ENCODE data around the gene EPS8L3. TPM values are rescaled to one million over a fixed set of nuclear protein-coding genes. Genes with fewer than 3 reads are reported as not detected.

Gene EPS8L3
- polyA plus RNA-seq, 1 of the 3 experiments (the other 2 are of a cell fraction): not detected

DNA sequence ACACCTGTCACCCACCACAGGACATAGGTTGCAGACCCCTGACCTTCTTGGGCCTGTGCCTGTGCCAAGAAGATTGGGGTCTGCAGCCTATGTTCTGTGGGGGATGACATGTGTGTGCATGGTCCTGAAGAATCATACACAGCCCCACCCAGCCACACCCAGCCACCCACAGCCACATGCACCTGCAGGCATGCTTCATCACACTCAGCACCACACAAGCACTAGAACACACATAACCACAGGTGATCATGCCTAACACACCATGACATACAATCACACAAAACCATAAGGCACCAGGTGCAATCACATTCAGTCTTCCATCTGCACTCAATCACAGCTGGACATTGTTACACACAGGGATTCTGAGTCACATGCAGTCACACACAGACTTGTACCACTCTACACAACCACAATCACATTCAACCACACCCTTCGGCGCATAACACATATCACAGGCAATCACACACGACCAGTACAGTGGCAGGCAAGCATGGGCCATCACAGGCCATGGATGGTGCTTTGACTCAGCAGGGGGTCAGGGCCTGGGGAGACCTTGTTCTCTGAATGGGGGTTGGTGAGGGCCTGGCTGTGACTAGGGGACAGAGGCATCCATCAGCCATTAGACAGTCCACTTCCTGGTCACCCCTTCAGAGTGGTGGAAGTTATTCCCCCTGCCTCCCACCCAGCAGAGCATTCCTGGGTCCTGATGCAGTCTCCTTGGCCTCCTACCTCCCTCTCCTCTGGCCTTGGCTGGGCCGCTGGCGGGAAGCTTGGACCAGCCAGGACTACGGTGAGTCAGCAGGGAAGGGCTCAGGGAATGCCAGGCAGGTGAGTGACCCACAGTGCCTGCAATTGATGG, 44.3 kb upstream of the EPS8L3 start:
- DNase-seq: no peak
- CTCF ChIA-PET: interaction anchor here (1.5 kb wide), 1 partner anchor 31 kb away, joined by 7 read pairs; no protein-coding TSS in a partner anchor
- Histone ChIP-seq H3K36me3 (replicated peaks in 1 of 2; ENCODE audit: control insufficient read depth in 1 of 2, insufficient read depth in 2 of 2, low read length in 1 of 2) (no peaks in the 10 kb centered on the region), H3K4me2 (0 out of 2 replicates have a peak overlapping the region, but pooled peaks have one; percentile 0), H3K79me2 (ENCODE audit: insufficient read depth) (no peaks in the 10 kb centered on the region), H3K9me3 (no peaks in the 10 kb centered on the region), H2AFZ (ENCODE audit: low read depth) (no peak overlapping the region), H3K27ac (ENCODE audit: low read depth in 2 of 2, low read length in 1 of 2) (no peak overlapping the region), H3K9me2 (no peaks in the 10 kb centered on the region), H3K9ac (no peak overlapping the region), H3K4me3 (ENCODE audit: low read depth in 2 of 2, low read length in 1 of 2) (no peak overlapping the region), H3K4me1 (ENCODE audit: control insufficient read depth in 1 of 2, insufficient read depth in 2 of 2, low read depth in 1 of 2, low read length in 1 of 2) (peaks cover 19 to 23% of the 10 kb centered on the region in 2 experiments; a peak in 3 of 4 replicates), H3K27me3 (ENCODE audit: insufficient read depth) (no peaks in the 10 kb centered on the region), H3F3A (replicated peaks; ENCODE audit: insufficient read depth) (peaks cover 5% of the 10 kb centered on the region), H4K20me1 (ENCODE audit: insufficient read depth) (no peaks in the 10 kb centered on the region)
- 49% methylated on average over 5 of the region's 6 CpGs for WGBS (ENCODE audit: low lambda C conversion rate)
- TF ChIP-seq, protein P1, sequence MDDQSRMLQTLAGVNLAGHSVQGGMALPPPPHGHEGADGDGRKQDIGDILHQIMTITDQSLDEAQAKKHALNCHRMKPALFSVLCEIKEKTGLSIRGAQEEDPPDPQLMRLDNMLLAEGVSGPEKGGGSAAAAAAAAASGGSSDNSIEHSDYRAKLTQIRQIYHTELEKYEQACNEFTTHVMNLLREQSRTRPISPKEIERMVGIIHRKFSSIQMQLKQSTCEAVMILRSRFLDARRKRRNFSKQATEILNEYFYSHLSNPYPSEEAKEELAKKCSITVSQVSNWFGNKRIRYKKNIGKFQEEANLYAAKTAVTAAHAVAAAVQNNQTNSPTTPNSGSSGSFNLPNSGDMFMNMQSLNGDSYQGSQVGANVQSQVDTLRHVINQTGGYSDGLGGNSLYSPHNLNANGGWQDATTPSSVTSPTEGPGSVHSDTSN (IDR thresholded peaks at IDR 0.05): peak; percentile 80
- TF ChIP-seq RCOR1 (IDR thresholded peaks at IDR 0.05; ENCODE audit: low read length): no peak
- no peak for TF ChIP-seq MEF2A (IDR thresholded peaks at IDR 0.05; ENCODE audit: borderline replicate concordance, low read depth)
- TF ChIP-seq, protein P2, sequence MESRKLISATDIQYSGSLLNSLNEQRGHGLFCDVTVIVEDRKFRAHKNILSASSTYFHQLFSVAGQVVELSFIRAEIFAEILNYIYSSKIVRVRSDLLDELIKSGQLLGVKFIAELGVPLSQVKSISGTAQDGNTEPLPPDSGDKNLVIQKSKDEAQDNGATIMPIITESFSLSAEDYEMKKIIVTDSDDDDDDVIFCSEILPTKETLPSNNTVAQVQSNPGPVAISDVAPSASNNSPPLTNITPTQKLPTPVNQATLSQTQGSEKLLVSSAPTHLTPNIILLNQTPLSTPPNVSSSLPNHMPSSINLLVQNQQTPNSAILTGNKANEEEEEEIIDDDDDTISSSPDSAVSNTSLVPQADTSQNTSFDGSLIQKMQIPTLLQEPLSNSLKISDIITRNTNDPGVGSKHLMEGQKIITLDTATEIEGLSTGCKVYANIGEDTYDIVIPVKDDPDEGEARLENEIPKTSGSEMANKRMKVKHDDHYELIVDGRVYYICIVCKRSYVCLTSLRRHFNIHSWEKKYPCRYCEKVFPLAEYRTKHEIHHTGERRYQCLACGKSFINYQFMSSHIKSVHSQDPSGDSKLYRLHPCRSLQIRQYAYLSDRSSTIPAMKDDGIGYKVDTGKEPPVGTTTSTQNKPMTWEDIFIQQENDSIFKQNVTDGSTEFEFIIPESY (IDR thresholded peaks at IDR 0.05; ENCODE audit: borderline replicate concordance, low read depth): 0 out of 2 replicates have a peak, but pooled peaks have one; percentile 20
- 0 out of 2 replicates have a peak, but pooled peaks have one; percentile 47 for TF ChIP-seq ELF1 (IDR thresholded peaks at IDR 0.05)
- peak; percentile 50 for TF ChIP-seq GABPA (IDR thresholded peaks at IDR 0.05; ENCODE audit: low read depth)
- TF ChIP-seq NFIC (IDR thresholded peaks at IDR 0.05; ENCODE audit: borderline replicate concordance): peak; percentile 75
- peak; percentile 83 for TF ChIP-seq FOSL2 (IDR thresholded peaks at IDR 0.05; ENCODE audit: borderline replicate concordance, low read depth)
- TF ChIP-seq MAX (IDR thresholded peaks at IDR 0.05; ENCODE audit: low read depth): peak; percentile 32; the same call in 1 of the 2 replicates
- TF ChIP-seq EP300 (IDR thresholded peaks at IDR 0.05; ENCODE audit: borderline replicate concordance in 1 of 2, low read depth in 1 of 2, low read length in 1 of 2): peak in 1 of 2 experiments; percentile 72; a peak in 1 of 4 replicates
- peak; percentile 75 for TF ChIP-seq TEAD4 (IDR thresholded peaks at IDR 0.05; ENCODE audit: borderline replicate concordance, insufficient read depth)
- TF ChIP-seq FOXM1 (IDR thresholded peaks at IDR 0.05; ENCODE audit: low read depth): no peak
- TF ChIP-seq RXRA (IDR thresholded peaks at IDR 0.05; ENCODE audit: borderline replicate concordance, low read depth): peak; percentile 49; the same call in 1 of the 2 replicates
- peak; percentile 81 for TF ChIP-seq JUND (IDR thresholded peaks at IDR 0.05)
- peak; percentile 67; the same call in 1 of the 2 replicates for TF ChIP-seq TCF12 (IDR thresholded peaks at IDR 0.05)
- POLR2A ChIA-PET: no interaction called here
